DMS 273 treated with DMSO at 0.1 percent for 48 hours (cell line): Measurements from ENCODE around the gene DMXL2.

Experiments
- DNase-seq: peaks from one replicate; lab custom pipeline; 2025; lab: John Stamatoyannopoulos, UW

DMXL2 gene

GRCh38 chr15:51414256-51414860, 208.2 kb downstream of the DMXL2 start:
- DNase-seq, result no peak

GRCh38 chr15:51405693-51406523, 216.7 kb downstream of the DMXL2 start:
- DNase-seq, result no peak

- DNase-seq, result no peak
Observed at GRCh38 chr15:51403946-51404695, 218.4 kb downstream of the DMXL2 start.

- no peak for DNase-seq
Observed at GRCh38 chr15:51403072-51403878, 219.3 kb downstream of the DMXL2 start.

- DNase-seq, result no peak
Observed at GRCh38 chr15:51401872-51402517, 220.6 kb downstream of the DMXL2 start.

DNA sequence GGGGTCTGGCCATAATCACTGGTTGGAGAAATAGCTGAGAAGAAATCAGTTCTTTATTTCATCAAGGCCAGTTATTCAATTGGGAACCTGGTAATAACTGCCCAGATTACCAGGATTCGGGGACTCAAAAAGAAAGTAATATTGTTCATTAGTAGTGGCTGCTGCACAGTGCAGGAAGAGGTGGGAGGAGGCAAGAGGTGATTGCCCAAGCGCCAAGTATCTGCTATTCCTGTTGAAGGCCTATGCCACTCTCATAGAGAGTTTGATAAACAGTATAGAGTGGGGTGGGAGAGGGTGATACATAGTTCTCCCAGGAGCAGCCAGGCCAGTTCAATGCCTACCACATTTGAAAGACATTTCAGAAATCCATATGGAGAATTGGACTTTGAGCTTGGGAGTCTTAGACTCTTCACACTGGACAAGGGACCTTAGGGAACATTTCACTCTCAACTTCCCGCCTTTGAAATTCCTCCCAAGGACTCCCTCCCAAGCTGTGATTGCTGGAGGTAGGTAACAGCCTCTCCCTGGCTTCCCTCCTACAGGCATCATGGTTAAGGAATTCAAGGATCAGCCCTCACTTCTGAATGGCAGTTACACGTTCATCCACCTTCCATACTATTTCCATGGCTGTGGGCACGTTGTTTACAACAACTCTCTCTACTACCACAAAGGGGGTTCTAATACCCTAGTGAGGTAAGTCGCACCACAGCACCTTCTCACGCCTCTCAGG, 221.4 kb downstream of the DMXL2 start:
- DNase-seq, result no peak

DNA sequence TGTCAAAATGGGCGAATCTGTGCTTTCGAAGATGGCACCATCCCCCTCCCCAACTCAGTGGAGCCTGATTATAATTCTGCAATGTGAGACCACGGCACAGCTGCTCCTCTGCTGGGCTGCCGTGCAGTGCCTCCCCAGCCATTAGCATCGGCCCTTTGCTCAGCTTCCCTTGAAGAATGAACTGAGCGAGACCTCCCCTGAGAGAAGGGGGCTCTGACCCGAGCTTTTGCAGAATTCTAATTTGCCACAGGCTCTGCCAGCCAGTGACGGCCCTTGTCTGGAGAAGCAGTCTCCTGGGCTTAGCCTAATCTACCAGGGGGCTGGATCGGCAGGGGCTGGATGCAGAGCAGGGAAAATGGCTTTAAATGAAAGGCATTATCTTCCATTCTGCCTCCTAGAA, 223.9 kb downstream of the DMXL2 start:
- DNase-seq, result no peak
